GM11168 (cell line): ENCODE measurements around the gene HIBADH.

Source experiments
- in situ Hi-C: fragments of 300-500 bp; cut with MboI; formaldehyde crosslinking; loops from one replicate; pipeline ENCODE4 v1.12.0; 2022; ENCODE audit warnings: low sequenced_read_pairs; ENCODE audit not compliant: unreplicated experiment

The HIBADH gene

DNA sequence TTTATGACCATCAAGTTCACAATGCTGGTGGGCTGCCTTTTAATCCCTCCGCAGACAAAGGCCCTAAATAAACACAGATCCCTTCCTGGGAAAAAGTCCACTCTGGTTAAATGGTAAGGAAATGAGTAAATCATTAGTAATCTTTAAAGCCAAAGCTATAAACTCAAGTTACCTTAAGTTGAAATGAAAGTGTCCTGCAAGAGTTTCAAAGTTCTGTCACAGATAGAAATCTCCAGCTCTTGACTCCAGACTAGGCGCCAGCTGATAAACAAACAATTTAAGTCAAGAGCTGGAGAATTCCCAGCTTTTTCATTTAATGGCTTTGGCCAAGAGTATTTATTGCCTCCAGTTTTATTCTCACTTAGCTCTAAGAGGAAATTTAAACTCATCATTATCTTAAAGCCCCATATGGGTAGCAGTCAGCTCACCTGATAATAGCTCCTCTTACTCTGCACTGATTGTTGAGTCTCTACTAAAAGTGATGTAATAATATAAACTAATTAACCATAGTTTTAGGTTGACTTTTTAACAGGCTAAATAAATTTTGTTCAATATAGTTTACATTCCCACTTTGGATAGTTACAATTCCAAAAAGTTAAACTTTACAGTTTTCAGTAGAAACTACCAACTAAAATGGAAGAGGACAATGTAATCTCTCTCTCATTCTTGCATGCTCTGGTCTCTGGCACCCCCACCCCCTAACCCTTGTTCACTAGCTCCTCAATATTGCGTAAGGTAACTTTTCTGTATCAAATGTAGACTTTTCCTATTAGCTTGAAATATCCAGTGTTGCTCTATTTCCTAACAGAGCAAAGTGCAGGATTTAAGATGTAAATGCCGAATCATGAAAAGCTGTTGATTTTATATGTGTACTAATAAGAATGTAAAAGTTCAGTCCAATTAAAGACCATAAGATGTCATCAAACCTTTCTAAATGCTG, 56.1 kb downstream of the HIBADH start:
- in situ Hi-C loops, result no loop called here

DNA sequence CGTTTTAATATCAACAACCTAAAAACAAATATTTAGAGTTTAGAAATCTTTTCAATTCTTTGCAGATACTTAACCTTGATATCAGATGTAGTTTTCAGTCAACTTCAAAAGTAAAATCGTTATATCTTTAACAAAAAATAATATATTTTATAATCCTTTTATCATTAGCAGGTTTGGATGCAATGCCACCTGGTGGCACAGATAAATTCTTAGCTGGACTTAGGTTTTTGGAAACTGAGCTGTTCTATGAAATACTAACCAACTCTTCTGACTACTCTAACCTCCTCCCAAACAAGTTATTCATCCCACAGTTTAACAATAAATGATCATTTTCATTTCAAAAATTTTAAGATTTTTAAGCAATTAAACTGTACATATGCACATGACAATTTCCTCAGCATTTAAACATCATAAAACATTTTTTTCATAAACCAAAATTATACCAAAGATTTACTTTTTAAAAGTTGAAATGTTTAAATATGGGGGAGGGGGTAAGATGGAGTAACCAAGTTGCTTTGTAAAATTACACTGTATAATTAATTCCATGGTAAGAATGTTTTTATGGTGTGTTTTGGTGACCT, 56.9 kb downstream of the HIBADH start:
- in situ Hi-C loops, result no loop called here

DNA sequence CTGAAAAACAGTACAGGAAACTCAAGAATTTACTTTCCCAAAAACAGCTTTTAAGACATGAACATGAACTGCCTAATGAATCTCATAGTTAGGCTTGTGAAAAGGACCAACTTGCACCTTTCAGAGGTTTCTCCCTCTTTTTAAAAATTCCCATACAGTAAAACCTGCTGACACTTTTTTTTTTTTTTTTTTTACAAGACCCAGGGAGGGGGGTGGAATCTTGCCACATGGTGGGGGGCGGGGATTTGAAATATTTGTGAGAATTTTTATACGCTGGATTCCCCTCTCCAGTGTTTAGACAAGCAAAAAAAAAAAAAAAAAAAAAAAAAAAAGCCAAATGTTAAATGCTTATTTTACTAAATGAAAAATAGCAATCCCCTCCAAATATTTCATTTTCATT, 57.4 kb downstream of the HIBADH start:
- in situ Hi-C loops, result no loop called here

DNA sequence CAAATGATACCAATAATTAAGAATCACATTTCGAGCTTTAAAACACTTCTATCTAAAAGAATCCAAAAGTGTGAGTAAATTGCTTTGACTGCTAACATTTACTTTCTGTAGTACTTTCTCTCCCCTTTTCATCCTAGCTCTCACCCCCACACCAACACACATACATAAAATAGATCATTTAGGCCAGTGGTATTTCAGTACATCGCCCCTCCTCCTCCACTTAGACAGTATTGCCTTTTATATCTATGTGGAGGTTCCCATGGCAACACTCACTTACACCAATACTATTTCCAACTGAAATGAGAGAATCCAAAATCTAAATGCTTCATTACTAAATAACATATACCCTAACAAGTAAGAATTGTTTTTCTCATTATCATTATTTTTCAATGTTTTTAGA, 58.9 kb downstream of the HIBADH start:
- in situ Hi-C loops, result no loop called here

DNA sequence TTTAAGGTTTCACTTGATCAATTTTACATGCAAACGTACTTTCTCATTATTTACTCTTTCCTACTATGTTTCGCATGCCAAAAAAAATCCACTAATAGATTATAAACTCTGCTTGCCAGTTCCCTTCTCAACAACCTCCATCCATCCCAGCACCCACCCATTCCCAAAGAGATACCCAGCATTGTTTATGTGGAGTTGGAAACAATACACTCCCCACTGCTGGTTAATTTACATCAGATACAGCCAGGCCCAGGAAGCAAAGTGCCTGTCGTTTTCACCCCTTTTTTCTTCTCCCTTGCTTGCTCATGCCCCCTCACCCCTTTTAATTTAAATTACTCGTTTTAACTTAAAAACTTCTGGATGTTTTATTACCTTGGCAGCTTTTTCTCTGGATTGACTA, 59.9 kb downstream of the HIBADH start:
- in situ Hi-C loops, result no loop called here

DNA sequence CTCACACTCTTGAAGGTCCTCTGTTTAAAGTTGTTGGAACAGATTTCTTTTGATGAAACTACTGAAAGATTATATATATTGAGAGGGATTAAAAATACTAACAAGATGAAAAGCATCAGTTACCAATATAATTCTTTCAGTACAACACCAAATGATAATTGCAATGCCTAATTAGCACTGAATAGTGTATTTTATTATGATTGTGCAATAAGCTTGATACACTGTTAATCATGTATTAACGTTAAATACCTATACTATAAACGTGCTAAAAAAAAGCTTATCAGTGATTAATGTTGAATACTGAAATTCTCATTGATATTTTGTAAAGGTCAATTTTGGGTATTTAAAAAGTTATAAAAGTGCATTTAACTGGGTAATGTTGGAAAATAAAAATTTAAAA, 61.5 kb downstream of the HIBADH start:
- in situ Hi-C loops, result no loop called here

DNA sequence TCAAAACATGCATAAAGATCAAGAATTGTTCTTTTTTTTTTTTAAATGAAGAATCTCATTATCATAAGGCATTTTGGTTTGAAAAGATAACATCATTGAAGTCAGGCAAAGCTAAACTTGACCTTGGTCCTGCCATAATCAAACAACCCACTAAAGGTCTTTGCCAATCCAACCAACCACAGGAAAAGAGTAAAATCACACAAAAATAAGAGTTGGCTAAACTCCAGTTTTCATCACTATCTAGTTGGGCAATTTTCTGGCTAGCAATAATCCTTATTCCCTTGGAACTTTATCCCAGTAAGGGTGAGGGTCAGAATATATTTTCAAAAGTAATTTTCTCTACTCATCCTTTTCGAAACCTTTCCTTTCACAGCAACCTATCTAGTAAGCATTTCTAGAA, 62.4 kb downstream of the HIBADH start:
- in situ Hi-C loops, result no loop called here

DNA sequence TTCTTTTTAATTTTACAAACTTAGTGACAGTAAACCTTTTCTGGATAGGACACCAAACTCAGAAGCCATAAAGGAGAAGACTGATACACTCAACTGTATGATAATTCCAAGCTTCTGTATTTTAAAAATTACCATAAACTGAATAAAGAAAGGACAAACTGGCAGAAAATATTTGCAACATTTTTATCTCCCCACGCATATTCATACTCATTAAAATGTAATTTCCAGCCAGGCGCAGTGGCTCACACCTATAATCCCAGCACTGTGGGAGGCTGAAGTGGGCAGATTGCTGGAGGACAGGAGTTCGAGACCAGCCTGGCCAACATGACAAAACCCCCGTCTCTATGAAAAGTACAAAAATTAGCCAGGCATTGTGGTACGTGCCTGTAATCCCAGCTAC, 67.7 kb downstream of the HIBADH start:
- in situ Hi-C loops, result loop anchor here (25.0 kb wide), 1 partner anchor 383 kb away; the partner anchor contains the start of gene HOXA13

DNA sequence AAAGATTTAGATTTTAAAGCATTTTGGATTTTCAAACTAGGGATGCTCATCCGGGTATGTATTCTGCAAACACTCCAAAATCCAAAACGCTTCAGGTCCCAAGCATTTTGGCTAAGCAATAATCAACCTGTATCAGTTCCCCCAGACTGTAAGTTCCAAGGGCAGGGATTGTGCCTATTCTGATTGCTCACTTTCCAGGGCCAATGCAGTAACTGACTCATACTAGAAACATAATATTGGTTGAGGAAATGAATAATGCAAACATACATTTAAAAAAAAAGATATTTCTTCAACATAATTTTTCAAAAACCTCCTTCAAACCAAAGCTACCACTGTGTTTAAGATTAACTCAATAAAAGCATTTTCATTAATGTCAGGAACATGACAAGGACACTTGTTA, 69.5 kb downstream of the HIBADH start:
- in situ Hi-C loops, result loop anchor here (25.0 kb wide), 1 partner anchor 381 kb away; the partner anchor contains the start of gene HOXA13

DNA sequence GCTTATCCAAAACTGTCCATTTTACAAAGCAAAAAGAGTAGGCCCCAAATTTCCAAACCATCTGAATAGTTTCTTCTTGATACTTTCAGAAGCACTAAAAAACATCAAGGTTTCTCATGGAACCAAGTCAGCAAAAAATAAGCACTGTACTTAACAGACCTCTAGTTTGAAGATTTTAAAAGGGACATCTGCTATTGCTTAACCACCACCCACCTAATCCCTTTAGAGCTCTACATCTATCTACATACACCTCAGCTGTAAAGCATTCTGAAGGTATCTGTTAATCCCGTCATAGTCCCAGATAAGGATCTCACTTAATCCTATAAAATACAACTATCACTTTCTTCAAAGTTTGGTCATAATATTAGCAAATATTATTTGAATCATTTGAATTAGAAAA, 72.3 kb downstream of the HIBADH start:
- in situ Hi-C loops, result loop anchor here (25.0 kb wide), 1 partner anchor 378 kb away; the partner anchor contains the start of gene HOXA13

DNA sequence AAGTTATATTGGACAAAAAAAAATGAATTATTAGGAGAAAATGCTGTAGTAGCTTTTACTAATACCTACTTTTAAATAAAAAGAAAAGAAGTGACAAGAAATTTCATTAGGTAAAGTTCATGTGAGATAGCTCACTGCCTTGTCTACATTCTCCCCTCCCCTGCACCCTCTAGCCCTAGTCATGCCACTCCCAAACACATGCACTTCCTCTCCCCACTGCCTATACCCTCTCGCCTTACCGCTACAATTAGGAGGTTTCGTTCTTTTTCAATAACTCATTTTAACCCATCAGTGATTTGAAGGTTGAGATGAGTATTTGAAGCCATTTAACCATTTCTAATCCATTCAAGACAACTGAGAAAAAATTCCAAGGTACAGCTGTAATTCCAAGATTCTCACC, 75.3 kb downstream of the HIBADH start:
- in situ Hi-C loops, result loop anchor here (25.0 kb wide), 1 partner anchor 375 kb away; the partner anchor contains the start of gene HOXA13

DNA sequence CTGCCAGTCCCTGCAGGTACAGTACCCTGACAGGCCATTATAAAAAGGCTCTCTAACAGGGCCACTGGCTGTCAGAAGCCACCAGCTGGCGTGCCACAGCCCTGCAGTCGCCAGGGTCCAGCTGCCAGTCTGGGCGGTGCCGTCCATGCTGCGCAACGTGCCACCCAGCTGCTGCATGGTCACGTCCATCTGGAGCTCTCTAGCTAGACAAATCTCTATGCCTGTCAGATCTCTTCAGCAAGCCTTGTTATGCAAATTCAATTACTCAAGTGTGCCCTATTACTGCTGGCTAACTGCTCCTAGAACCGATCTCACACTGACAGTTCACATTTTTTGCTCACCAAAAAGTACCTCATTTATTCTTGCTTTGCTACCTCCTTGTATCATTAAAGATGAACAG, 75.9 kb downstream of the HIBADH start:
- in situ Hi-C loops, result loop anchor here (25.0 kb wide), 1 partner anchor 375 kb away; the partner anchor contains the start of gene HOXA13

DNA sequence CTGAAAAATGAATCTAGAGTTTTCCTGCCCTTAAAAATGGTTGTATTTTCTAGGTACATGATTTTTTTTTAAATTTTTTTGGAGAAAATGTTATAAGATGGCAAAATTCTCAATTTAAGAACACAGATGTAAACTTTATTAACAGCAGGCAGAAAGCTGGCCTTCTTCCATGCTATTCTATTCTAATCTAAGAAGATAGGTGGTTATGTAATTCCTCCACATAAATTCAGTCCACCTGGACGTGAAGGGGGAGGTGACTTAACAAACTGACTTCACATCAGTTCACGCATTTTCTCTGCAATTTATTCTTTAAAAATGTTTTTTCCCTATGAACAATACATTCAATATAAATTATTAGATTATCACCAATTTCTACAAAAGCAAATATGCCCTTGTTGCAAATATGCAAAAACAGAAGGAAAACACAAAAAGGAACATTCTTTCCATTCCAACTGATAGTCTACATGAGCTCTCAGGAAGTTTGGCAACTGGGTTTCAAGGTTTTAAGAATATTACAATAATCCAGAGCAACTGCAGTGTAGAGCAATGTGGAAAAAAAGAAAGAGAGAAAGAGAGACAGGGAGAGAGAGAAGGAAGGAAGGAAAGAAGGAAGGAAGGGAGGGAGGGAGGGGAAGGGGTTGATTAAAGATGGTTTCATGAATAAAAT, 76.8 kb downstream of the HIBADH start:
- in situ Hi-C loops, result loop anchor here (25.0 kb wide), 1 partner anchor 374 kb away; the partner anchor contains the start of gene HOXA13

DNA sequence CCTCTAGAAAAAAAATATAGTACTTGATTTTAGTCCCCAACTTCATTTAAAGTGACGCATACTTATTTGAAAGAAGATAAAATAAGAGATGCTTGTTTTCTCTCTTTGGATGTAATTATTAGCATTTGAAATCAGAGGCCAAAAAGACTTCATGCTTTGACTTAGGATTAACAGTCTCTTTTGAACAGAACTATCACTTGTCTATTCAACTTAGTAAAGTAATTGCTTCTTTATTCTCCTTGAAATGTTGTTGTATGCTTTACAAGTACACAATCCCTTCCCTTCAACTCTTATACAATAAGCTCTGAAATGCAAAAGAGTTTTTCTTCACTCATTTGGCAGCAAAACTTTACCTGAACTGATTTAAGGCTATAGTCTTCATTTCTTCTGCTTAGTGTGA, 80.8 kb downstream of the HIBADH start:
- in situ Hi-C loops, result loop anchor here (25.0 kb wide), 1 partner anchor 370 kb away; the partner anchor contains the start of gene HOXA13

DNA sequence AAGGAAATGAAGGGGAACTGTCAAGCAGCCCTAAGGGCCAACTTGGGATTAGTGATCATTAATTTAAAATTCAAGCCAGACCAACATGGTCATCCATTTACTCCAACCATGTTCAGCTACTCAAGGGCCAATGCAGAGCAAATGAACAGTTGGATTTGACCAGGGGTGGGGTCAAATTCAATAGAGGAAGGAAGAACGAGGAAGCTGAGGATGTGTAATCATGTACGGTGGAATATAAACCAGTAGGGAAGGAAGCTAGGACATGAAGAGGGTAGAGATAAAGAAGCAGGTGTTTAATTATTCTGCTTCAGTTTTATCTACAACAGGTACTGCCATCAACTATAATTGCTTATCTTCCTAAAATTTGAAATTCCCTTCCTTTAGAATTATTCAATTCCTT, 81.6 kb downstream of the HIBADH start:
- in situ Hi-C loops, result loop anchor here (25.0 kb wide), 1 partner anchor 369 kb away; the partner anchor contains the start of gene HOXA13

DNA sequence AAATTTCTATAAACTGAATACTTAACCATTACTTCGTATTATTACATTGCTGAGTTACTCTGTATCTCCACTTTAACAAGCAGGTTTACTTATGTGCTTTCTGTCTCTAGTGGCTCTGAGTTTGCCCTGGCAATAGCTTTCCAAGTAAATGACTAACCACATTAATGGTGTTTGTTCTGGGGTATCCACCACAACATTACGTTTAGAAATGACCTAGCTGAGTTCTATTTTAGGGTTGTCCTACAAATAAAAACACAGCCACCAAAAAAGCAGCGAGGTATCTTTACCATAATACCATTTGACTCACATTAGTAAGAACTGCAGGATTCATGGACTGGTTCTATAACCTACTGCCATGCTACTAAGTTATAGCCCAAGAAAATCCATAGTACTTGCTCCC, 83.1 kb downstream of the HIBADH start:
- in situ Hi-C loops, result loop anchor here (25.0 kb wide), 1 partner anchor 367 kb away; the partner anchor contains the start of gene HOXA13

DNA sequence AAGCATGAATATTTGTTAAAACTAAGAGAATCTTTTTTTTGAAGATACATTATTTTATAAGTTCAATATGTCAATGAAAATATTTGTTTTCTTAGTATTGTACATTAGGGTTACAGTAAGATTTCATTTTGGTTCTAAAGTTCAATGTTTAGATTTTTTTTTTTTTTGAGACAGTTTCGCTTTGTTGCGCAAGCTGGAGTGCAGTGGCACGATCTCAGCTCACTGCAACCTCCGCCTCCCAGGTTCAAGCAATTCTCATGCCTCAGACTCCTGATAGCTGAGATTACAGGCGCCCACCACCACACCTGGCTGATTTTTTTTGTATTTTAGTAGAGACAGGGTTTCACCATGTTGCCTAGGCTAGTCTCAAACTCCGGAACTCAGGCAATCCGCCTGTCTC, 84.5 kb downstream of the HIBADH start:
- in situ Hi-C loops, result loop anchor here (25.0 kb wide), 1 partner anchor 366 kb away; the partner anchor contains the start of gene HOXA13

DNA sequence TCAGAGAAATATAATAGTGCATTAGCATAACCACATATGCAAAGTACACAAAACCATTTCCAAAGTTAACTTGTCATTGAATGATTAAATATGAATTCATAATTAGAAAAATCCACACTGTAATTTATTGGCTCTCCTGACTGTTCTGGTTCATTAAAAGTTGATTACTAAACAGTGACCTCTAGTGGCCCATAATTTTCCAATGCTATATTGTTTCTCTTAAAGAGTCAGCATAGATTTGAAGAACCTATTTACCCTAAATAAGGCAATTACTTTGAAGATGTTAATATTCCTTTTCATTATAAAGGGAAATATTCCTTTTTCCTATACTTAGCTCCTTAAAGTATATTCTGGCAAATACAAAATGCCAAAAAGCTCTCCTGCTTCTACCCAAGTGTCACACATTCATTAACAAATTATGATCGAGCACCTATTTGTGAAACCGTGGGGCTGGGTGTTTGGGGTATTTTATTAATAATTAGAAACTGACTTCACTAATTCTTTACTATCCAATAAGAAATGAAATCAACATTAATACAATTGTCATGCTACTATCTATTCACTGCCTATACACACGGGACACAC, 86.2 kb downstream of the HIBADH start:
- in situ Hi-C loops, result loop anchor here (25.0 kb wide), 1 partner anchor 364 kb away; the partner anchor contains the start of gene HOXA13

DNA sequence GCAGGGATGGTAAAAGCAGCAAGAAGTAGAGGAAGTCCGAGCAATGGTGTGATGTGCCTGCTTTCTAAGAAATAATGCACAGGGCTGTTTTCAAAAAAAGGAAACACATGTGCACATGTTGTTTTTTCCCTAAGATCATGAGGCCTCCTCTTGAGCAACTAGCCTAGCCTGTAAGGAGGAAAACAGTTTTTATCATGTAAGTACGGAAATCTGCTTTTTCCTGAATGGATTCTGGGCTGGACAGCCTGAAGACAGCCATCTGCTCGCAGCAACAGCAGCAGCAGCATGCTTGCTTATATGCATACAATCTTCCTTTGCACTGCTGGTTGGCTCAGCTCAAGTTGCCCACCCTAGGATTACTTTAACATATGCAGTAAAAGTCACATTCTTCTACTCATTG, 87.1 kb downstream of the HIBADH start:
- in situ Hi-C loops, result loop anchor here (25.0 kb wide), 1 partner anchor 363 kb away; the partner anchor contains the start of gene HOXA13

DNA sequence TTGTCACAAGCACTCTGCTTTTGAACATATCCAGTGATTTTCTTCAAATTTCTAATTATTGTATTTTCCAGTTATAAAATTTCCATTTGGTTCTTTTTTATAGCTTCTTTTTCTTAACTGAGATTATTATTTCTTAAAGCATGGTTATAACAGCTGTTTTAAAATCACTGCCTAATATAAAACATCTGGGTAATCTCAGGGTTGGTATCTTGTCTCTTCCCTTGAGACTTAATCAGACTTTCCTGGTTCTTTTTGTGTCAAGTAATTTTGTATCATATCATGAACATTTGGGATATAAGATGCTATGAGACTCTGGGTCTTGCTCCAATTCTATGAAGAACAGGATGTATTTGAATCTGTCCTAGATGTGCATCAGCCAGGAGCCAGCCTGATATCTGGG, 93.6 kb downstream of the HIBADH start:
- in situ Hi-C loops, result no loop called here
